GM23248 (cell line): Measurements from ENCODE around the gene CD6.

ENCODE experiments used
- EZH2 ChIP-seq: fragments of 200-600 bp; sonication (generic); IDR thresholded peaks from 2 replicates; pipeline ENCODE4 v1.6.1; 2018; ENCODE audit warnings: antibody characterized with exemption, mild to moderate bottlenecking; ENCODE audit not compliant: insufficient read depth, poor library complexity, severe bottlenecking
- EZH2phosphoT487 ChIP-seq: fragments of 200-600 bp; sonication (generic); IDR thresholded peaks from 2 replicates; pipeline ENCODE4 v1.6.1; 2018; ENCODE audit warnings: antibody characterized with exemption, moderate library complexity, mild to moderate bottlenecking, low read depth; ENCODE audit not compliant: insufficient read depth

- no peak for TF ChIP-seq EZH2phosphoT487
- no peak for TF ChIP-seq EZH2
Observed at GRCh38 chr11:61002598-61002997, 31.1 kb downstream of the CD6 start.
